Right lobe of liver (tissue), 6 donors: ENCODE results near the gene PNPLA5. TPM values are rescaled to one million over a fixed set of nuclear protein-coding genes. Genes with fewer than 3 reads are reported as not detected.

Experiments used
- ATAC-seq, 4 donors: fragments of 200-7000 bp; cut with Tn5 transposase; one replicate each; pipeline ENCODE4 v1.9.1; 2020; ENCODE audit warnings: mild to moderate bottlenecking in 4 of 4, moderate library complexity in 4 of 4
- DNase-seq, 3 donors: peaks; one replicate each; pipeline ENCODE4 v3.0.0-alpha.2; 2020
- H3K27ac ChIP-seq, 3 donors: fragments of 200-600 bp; one replicate each; pipeline ENCODE4 v1.8.0; 2022
- H3K27me3 ChIP-seq, 2 donors: fragments of 200-600 bp; one replicate each; pipeline ENCODE4 v1.8.0; 2022
- H3K36me3 ChIP-seq, 4 donors: fragments of 200-600 bp; sonication (generic) in 1 of 4; one replicate each; pipeline versions ENCODE4 v1.5.1 to v1.8.0; 2017 to 2022; ENCODE audit warnings: control low read depth in 1 of 4
- H3K4me1 ChIP-seq, 4 donors: fragments of 200-600 bp; sonication (generic) in 1 of 4; one replicate each; pipeline versions ENCODE4 v1.5.1 to v1.8.0; 2017 to 2022; ENCODE audit warnings: control low read depth in 1 of 4
- H3K4me3 ChIP-seq, 3 donors: fragments of 200-600 bp; one replicate each; pipeline ENCODE4 v1.8.0; 2022
- H3K9me3 ChIP-seq, 4 donors: fragments of 200-600 bp; sonication (generic) in 1 of 4; one replicate each; pipeline versions ENCODE4 v1.5.1 to v1.8.0; 2017 to 2022; ENCODE audit warnings: control low read depth in 1 of 4
- POLR2A ChIP-seq: fragments of 450-650 bp; IDR thresholded peaks from one replicate; pipeline ENCODE4 v1.6.1; 2017; ENCODE audit warnings: antibody characterized with exemption, mild to moderate bottlenecking
- WGBS: methylation state at CpG from one replicate; pipeline ENCODE4 v1.1.6; 2018; ENCODE audit warnings: low coverage, low lambda C conversion rate; ENCODE audit not compliant: insufficient coverage; ENCODE audit errors: missing lambda C conversion rate; 5-methylcytosine and 5-hydroxymethylcytosine counted together
- intact Hi-C, 2 donors: fragments of 100-400 bp; cut with DNase I; formaldehyde crosslinking; loops; one replicate each; pipeline versions ENCODE4 v1.11.2 to v1.14.1; 2022
- total RNA-seq, 6 experiments: library from RNA; depleted of rRNA in 2 of 6; stranded (reverse); fragments of >200 nt in 2 of 6; fragmentation: NEBNext Ultra II Directional in 3 of 6; extraction: Animal tissue kit (Norgen Biotek cat#: 25700) in 3 of 6; gene quantifications; one replicate each; pipeline versions ENCODE4 v1.1.0 to v1.2.4, GENCODE V29; 2016 to 2023
- TF ChIP-seq, protein P1 (sequence below), 4 donors: fragments of 200-600 bp in 3 of 4; fragments of 450-650 bp in 1 of 4; IDR thresholded peaks; one replicate each; pipeline versions ENCODE4 v1.5.1 to v1.8.0; 2016 to 2022; ENCODE audit warnings: antibody characterized with exemption in 4 of 4, mild to moderate bottlenecking in 2 of 4
- donor health status: DM: no; HTN: yes; CAD: no.
- donor health status: DM: no; HTN: no; CAD: no.
- donor health status: DM: no; HTN: no; CAD: no.
- donor health status: DM: no; HTN: yes; CAD: no.
- donor health status: DM: no; HTN: yes; CAD: no.

Gene PNPLA5
- total RNA-seq, 6 experiments from 2014 or later = 2.8 TPM; not detected in 5

DNA sequence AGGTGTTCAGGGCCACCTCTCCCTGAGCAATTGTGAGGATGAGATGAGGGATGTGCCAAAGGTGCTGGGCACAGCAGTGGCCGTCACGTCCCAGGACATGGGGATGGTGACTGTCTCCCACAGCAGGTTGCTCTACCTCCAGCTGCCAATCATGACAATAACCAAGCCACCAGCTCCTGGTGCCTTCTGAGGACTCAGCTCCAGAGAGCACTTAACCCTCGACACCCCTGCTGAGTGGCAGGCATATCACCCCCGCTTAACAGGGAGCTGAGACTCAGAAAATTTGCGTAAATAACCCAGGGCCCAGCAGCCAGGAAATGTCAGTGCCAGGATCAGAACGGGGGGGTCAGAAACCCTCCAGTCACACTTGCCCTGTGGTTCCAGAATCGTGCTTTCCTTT is 8.4 kb upstream of the PNPLA5 start:
- ATAC-seq (no peak), DNase-seq (no peak)
- H3K36me3 ChIP-seq = no peaks in the 10 kb centered on the region
- WGBS = 34% methylated on average over 5 of the region's 7 CpGs
- no peaks in the 10 kb centered on the region for H3K27me3 ChIP-seq
- intact Hi-C loops = no loop called here
- H3K9me3 ChIP-seq = no peaks in the 10 kb centered on the region
- H3K4me3 ChIP-seq = no peak overlapping the region
- no peak for TF ChIP-seq POLR2A
- TF ChIP-seq, protein P1, sequence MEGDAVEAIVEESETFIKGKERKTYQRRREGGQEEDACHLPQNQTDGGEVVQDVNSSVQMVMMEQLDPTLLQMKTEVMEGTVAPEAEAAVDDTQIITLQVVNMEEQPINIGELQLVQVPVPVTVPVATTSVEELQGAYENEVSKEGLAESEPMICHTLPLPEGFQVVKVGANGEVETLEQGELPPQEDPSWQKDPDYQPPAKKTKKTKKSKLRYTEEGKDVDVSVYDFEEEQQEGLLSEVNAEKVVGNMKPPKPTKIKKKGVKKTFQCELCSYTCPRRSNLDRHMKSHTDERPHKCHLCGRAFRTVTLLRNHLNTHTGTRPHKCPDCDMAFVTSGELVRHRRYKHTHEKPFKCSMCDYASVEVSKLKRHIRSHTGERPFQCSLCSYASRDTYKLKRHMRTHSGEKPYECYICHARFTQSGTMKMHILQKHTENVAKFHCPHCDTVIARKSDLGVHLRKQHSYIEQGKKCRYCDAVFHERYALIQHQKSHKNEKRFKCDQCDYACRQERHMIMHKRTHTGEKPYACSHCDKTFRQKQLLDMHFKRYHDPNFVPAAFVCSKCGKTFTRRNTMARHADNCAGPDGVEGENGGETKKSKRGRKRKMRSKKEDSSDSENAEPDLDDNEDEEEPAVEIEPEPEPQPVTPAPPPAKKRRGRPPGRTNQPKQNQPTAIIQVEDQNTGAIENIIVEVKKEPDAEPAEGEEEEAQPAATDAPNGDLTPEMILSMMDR (IDR thresholded peaks at IDR 0.05) = no peak
- H3K27ac ChIP-seq = no peak overlapping the region
- H3K4me1 ChIP-seq = peaks cover 0 to 24% (median 0%) of the 10 kb centered on the region in 4 donors

DNA sequence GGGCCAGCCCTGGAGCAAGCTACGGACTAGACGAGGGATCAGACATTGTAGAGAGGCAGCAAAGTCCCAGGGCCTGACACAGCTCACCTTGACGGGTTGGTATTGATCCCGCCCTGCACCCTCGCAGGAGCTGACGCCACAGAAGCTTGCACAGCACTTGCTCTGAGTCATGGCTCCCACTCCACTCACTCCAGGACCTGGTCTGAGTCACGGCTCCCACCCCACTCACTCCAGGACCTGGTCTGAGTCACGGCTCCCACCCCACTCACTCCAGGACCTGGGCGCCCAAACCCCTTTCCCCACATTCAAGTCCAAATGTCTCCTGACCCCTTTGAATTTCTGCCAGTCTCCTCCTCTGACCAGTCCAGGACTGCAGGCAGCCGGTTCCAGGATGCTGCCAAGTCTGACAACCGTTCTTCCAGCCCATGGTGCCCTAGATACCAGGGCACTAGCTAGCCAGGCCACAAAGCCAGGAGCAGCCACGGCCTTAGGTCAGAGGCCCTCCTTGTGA is 6.0 kb upstream of the PNPLA5 start:
- Histone ChIP-seq H3K4me3 (no peak overlapping the region), H3K27me3 (no peaks in the 10 kb centered on the region), H3K36me3 (no peaks in the 10 kb centered on the region), H3K4me1 (peaks cover 0 to 24% (median 0%) of the 10 kb centered on the region in 4 donors), H3K27ac (peak overlapping the region in 1 of 3 donors; percentile 21), H3K9me3 (no peaks in the 10 kb centered on the region)
- intact Hi-C loops = no loop called here
- 25% methylated on average over 5 of the region's 12 CpGs for WGBS
- TF ChIP-seq, protein P1 (IDR thresholded peaks at IDR 0.05) = no peak
- no peak for TF ChIP-seq POLR2A
- DNase-seq (peak in 2 of 3 donors; percentile 85 to 90), ATAC-seq (peak; percentile 23 to 79 (median 72))

DNA sequence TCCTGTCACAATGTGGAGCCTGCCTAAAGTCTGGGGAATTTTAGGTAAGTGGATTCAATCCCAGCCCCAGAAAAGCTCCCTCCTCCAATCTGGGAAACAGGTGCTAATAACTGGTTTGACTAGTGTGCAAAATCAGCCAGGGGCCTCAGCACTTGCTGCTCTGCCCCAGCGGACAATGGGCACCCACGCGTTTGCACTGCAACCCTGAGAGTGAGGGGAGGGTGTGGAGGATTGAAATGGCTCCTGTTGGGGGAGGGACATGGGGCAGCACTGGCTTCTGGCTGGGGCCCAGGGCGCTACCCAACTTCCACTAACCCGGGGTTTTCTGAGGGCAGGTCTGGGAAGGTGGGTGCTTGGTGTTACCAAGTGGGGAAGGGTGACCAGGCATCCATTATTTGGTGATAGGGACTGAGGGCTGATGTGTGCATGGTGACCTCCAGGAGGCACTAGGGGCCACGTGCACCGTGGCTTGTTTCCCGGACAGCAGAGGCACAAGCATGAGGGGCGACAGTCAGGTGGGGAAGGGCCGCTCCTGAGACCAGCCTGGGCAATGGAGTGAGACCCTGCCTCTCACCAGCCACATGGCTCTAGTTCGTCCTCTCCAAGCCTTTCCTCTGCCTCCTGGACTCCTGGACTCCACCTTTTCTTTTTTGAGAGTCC is 4.3 kb upstream of the PNPLA5 start:
- Histone ChIP-seq H3K36me3 (no peaks in the 10 kb centered on the region), H3K9me3 (no peaks in the 10 kb centered on the region), H3K27me3 (peaks cover 0 to 9% of the 10 kb centered on the region in 2 donors), H3K4me3 (no peak overlapping the region), H3K27ac (no peak overlapping the region), H3K4me1 (peaks cover 0 to 30% (median 3%) of the 10 kb centered on the region in 4 donors)
- peak in 1 of 3 donors; percentile 32 for DNase-seq
- intact Hi-C loops = no loop called here
- TF ChIP-seq, protein P1 (IDR thresholded peaks at IDR 0.05) = no peak
- no peak for TF ChIP-seq POLR2A
- 62% methylated on average over 3 of the region's 11 CpGs for WGBS
- no peak for ATAC-seq

DNA sequence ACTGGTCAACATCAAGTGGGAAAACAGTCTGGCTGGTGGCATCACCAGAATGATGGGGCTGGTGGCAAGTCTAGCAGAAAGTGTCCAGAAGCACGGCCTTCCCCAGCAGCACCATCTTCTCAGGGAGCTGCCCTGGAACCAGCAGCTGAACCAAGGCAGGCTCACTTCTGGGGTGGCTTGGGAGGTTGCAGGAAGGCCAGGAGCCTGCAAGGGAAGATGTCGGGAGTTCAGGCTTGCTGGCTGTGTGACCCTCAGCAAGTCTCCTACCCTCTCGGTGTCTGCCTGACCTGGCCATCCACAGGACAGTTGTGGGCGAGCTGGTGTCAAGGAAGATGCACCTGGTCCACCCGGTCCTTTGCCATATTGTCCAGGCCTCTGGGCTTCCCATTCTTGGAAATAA is 2.3 kb upstream of the PNPLA5 start:
- no peaks in the 10 kb centered on the region for H3K9me3 ChIP-seq
- DNase-seq (peak in 1 of 3 donors; percentile 28), ATAC-seq (no peak)
- peaks cover 0 to 15% of the 10 kb centered on the region in 2 donors for H3K27me3 ChIP-seq
- WGBS = no CpG with 5 or more reads among the region's 5 CpGs
- intact Hi-C loops = no loop called here
- H3K27ac ChIP-seq = no peak overlapping the region
- H3K4me3 ChIP-seq = no peak overlapping the region
- H3K36me3 ChIP-seq = no peaks in the 10 kb centered on the region
- no peak for TF ChIP-seq POLR2A
- TF ChIP-seq, protein P1 (IDR thresholded peaks at IDR 0.05) = no peak
- H3K4me1 ChIP-seq = peaks cover 0 to 25% (median 3%) of the 10 kb centered on the region in 4 donors
